Measurements from ENCODE around the gene KLF1.

GRCh38 chr19:12936582-12936981 is 49.6 kb upstream of the KLF1 start:
- TF ChIP-seq EZH2 (IDR thresholded peaks at IDR 0.05; ENCODE audit: low read length, missing control alignments), result no peak
- TF ChIP-seq, protein P1, sequence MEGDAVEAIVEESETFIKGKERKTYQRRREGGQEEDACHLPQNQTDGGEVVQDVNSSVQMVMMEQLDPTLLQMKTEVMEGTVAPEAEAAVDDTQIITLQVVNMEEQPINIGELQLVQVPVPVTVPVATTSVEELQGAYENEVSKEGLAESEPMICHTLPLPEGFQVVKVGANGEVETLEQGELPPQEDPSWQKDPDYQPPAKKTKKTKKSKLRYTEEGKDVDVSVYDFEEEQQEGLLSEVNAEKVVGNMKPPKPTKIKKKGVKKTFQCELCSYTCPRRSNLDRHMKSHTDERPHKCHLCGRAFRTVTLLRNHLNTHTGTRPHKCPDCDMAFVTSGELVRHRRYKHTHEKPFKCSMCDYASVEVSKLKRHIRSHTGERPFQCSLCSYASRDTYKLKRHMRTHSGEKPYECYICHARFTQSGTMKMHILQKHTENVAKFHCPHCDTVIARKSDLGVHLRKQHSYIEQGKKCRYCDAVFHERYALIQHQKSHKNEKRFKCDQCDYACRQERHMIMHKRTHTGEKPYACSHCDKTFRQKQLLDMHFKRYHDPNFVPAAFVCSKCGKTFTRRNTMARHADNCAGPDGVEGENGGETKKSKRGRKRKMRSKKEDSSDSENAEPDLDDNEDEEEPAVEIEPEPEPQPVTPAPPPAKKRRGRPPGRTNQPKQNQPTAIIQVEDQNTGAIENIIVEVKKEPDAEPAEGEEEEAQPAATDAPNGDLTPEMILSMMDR (conservative IDR thresholded peaks at IDR 0.05 in 1 of 2, IDR thresholded peaks at IDR 0.05 in 1 of 2; ENCODE audit: low read depth in 1 of 2, low read length in 2 of 2), result no peak
